Smooth muscle cell of trachea (primary cell): ENCODE data around the gene NDUFB7. TPM values are rescaled to one million over a fixed set of nuclear protein-coding genes. Genes with fewer than 3 reads are reported as not detected.

Experiments
- total RNA-seq: library from RNA; depleted of rRNA; stranded (reverse); fragments of >200 nt; gene quantifications from 2 replicates; pipeline ENCODE4 v1.2.1, GENCODE V29; 2014

NDUFB7 gene
- total RNA-seq, result 188 and 247 TPM in 2 replicates

DNA sequence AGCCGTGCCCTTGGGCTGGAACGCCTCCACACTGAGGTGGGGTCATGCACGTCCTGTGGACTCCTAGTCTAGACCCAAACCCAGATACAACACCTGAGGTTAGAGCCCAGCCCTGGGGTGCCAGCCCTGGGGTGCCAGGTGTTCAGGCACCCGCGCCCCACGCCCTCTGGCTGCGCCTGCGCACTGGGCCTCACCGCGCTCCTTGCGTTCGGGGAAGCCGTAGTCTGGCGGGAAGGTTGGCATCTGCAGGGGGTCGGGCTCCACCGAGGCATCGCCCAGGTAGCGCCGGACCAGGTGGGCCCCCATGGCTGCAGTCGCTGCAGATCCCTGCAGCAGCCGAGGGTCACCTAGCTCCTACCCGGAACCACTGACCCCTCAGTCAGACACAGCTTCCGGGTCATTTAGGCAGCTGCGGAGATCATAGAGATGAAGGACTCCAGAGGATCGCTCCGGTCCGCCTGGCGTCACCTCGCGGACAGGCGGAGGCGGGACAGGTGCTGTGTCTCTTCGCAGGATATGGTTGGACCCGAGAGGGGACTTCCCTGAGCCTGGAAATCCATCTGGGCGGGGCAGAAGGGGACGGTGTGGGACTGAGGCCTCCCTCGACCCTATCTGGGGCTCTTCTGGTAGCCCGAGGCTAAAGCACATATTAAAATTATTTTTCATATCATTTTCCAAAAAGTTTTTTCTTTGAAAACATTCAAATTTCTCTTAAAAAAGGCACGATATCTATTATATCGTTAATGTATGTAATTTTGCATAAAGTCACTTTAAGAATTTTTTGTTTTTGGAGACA lies at the start of gene NDUFB7:
TSS of gene NDUFB7 (minus strand) at position 372 of the 796 bp plus-strand sequence. CDS start at position 306, 66 bp downstream.

DNA sequence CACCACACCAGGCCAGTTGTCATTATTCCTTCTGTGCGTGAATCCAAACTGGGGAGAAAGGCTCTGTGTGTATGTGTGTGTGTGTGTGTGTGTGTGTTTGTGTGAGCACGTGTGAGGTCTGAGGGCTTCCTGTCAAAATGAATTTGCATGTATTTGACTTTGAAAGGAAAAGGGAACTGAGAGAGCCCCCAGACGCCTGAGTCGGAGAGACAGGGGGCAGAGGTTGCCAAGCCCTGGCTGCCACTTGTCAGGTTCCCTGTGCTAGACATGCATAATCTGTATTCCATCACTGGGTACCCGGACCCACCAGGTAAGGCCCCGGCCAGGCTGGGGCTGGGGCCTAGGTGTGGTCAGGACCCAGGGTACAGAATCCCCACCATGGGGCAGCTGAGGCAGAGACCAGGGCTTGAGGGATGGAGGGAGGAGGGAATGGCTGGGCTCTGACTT lies 11.1 kb upstream of the NDUFB7 start, which contains the start of gene CLEC17A:
TSS of gene CLEC17A (plus strand) at position 191 of the 447 bp plus-strand sequence. CDS start at position 268, 77 bp downstream.

DNA sequence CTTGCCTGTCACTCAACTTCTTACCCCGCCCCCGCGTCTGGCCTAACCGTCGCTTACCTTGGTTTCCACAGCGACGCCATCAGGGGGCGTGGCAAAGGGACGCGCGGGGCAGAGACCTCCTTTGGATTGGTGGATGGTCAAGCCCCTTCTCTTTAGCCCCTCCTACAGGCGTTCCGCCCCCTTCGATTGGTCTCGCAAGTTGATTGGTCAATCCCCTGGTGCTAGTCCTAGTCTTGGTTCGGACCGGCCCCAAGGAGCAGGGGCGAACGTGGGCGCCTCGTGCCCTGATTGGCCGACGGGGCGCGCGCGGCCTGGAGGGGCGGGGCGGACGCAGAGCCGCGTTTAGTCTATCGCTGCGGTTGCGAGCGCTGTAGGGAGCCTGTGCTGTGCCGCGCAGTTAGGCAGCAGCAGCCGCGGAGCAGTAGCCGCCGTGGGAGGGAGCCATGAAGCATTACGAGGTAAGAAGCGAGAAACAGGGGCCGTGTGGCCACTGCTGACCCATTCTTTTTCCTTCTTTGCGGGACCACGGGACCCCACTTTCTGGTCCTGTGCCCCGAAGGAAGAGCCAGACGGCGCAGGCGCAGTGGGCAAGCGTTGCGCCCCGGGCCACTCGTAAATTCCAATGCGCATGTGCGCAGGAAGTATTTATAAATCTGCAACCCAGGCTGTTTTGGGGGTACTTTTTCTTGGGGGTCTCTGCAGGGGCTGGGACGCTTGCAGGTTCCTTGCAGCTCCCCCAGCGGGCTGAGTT lies 42.4 kb downstream of the NDUFB7 start, which contains the start of gene TECR:
TSS of gene TECR (plus strand) at position 341 of the 751 bp plus-strand sequence. CDS start at position 444, 103 bp downstream.

DNA sequence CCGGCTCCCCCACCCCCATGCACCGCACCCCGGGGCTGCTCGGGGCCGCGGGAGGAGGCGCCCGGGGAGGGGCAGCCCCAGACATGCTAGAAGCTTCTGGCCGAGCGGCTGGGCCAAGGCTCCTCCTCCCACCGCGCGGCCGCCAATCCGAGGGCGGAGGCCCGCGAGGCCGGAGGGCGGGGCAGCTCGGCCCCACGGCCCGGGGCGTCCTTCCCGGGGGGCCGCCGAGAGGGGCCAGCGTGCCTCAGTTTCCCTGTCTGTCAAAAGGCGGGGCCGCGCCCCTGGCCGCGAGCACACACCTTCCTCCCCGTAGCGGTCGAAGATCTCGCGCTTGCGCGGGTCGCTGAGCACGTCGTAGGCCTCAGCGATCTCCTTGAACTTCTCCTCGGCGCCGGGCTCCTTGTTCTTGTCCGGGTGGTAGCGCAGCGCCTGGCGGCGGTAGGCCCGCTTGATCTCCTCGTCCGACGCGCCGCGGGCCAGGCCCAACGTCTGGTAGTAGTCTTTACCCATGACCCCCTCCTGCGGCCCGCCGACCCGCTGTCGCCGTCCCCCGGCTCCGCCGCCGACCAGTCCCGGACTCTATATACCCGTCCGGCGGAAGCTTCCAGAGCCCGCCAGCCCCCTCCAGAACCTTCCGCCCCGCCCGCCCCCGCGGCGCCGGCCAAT lies 53.9 kb downstream of the NDUFB7 start, which contains the start of gene DNAJB1:
TSS of gene DNAJB1 (minus strand) at position 558 of the 666 bp plus-strand sequence. CDS start at position 510, 48 bp downstream.

Other genes starting within 250 kb of the NDUFB7 start
- 30.9 and 32.6 TPM in 2 replicates for gene ADGRE5, start 190.6 kb downstream of the NDUFB7 start, total RNA-seq
- gene DDX39A, start 152.7 kb downstream of the NDUFB7 start, total RNA-seq, result 48.3 and 118 TPM in 2 replicates
- gene PKN1, start 138.8 kb downstream of the NDUFB7 start, total RNA-seq, result 188 and 245 TPM in 2 replicates
- gene PTGER1, start 96.7 kb downstream of the NDUFB7 start, total RNA-seq, result 5.4 and 5.6 TPM in 2 replicates
- gene GIPC1, start 75.9 kb downstream of the NDUFB7 start, total RNA-seq, result 129 and 152 TPM in 2 replicates
- 52.5 and 91.3 TPM in 2 replicates for gene DNAJB1, start 53.7 kb downstream of the NDUFB7 start, total RNA-seq
- 28.8 and 38.5 TPM in 2 replicates for gene TECR, start 42.5 kb downstream of the NDUFB7 start, total RNA-seq
- gene CLEC17A, start 11.0 kb upstream of the NDUFB7 start, total RNA-seq, result under 0.01 TPM in 2 replicates
- gene ADGRE3, start 102.8 kb upstream of the NDUFB7 start, total RNA-seq, result not detected in 2 replicates
- 24.6 and 32.7 TPM in 2 replicates for gene ZNF333, start 118.0 kb upstream of the NDUFB7 start, total RNA-seq
- not detected in 2 replicates for gene ADGRE2, start 206.5 kb upstream of the NDUFB7 start, total RNA-seq